LNCAP (cell line): ENCODE measurements around the gene FAM210A.

Experiments
- CTCF ChIP-seq: fragments of 450-650 bp; IDR thresholded peaks from 2 replicates; pipeline ENCODE4 v1.5.1; 2017; ENCODE audit warnings: mild to moderate bottlenecking

Gene FAM210A

GRCh38 chr18:13617826-13618515, 108.4 kb downstream of the FAM210A start:
- TF ChIP-seq CTCF, result no peak

DNA sequence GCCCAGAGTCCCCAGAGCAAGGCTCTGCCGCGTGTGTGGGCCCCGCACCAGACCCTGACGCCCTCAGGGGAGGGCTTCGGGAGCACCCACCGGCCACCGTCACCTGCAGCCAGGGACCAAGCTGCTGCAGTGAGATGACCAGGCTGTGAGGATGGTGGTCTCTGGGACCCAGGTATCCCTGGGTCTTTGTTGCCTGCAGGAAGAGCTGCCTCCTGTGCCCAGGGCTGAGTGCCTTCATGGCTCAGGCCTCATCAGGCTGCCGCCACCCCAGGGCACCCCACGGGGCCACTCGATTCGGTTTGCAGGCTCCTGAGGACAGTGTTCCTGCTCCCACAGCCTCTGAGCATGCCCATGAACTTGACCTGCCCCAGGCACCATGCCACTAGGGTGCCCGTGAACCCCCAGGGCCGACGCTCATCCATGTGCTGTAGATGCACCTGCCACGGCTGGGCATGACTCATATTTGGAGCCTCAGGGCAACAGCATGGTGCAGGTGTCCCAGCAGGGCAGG, 109.8 kb downstream of the FAM210A start:
- no peak for TF ChIP-seq CTCF

DNA sequence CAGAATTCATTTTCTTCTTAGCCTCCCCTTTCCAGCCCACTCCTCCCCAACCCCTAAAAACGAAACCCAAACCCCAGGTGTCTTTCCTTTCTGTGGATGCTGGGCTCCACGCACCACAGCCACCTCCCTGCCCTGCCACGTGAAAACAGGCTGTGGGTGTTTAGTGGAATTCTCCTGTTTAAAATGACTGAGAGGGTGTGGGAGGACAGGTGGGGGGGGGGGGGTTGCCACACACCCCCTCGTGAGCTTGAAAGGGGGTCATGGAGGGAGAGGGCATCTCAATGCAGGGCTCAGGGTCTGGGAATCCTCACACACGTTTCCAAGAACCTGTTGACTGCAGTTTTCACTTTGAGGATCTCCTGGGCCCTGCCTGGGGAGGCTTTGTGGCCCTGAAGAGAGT, 110.3 kb downstream of the FAM210A start:
- TF ChIP-seq CTCF, result no peak

- TF ChIP-seq CTCF, result no peak
These were observed 110.9 kb downstream of the FAM210A start for GRCh38 chr18:13615432-13615861.

- TF ChIP-seq CTCF, result no peak
These were observed 111.6 kb downstream of the FAM210A start for GRCh38 chr18:13614641-13615288.

DNA sequence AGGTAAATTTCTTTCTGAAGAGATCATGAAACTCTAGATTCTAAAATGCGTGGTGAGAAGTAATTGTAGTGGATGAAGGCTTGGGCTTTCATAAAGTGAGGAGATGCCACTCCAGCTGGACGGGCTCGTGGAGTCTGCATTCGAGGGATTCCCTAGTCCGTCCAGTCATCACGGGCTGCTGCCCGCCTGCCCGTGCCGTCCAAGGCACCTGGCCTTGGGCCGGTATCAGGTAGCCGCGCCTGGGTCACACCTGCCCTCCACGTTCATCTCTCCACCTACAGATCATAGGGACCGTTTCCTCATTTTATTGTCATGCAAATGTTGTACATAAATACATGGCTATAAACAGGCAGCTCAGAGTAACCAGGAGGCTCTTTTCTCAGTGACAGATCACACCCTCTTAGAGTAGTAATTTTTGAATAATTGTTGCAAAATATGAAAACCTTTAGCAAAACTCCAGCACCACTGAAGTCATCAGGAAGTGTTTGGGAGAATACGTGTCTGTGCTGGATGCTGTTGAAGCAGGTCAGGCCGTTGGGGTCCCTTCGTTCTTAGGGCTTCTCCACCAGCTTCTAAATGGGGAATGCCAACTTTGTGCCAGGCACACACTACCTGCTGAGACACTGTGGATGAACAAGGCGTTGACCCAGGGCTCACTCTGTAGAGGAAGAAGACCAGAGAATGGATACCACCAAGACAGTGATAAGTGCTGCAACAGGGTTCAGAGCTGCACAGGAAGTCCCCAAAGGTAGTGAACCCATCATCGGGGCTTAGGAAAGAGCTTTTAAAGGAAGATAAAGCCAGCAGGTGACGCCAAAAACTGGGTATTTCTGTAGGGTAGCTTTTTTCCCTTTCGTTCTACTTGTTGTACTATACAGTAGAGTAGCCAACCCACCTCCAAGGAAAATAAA, 112.5 kb downstream of the FAM210A start:
- TF ChIP-seq CTCF, result no peak
